Right renal pelvis (tissue), 4 donors: ENCODE results near the gene ATP2B2. TPM values are rescaled to one million over a fixed set of nuclear protein-coding genes. Genes with fewer than 3 reads are reported as not detected.

ENCODE experiments used
- DNase-seq, 4 donors: peaks; one replicate each; pipeline ENCODE4 v3.0.0-alpha.2; 2013; ENCODE audit warnings: low read depth in 4 of 4, low spot score in 3 of 4, missing footprints in 1 of 4
- polyA plus RNA-seq, 4 donors: library from polyadenylated mRNA; unstranded; fragments of 120-200 nt; gene quantifications; one replicate each; pipeline ENCODE4 v1.2.1, GENCODE V29; 2013; ENCODE audit not compliant: insufficient read length in 4 of 4

The ATP2B2 gene
- polyA plus RNA-seq, 4 donors = 0.38 to 0.51 (median 0.41) TPM

GRCh38 chr3:10373686-10374261 is 131.6 kb downstream of the ATP2B2 start:
- no peak for DNase-seq

DNA sequence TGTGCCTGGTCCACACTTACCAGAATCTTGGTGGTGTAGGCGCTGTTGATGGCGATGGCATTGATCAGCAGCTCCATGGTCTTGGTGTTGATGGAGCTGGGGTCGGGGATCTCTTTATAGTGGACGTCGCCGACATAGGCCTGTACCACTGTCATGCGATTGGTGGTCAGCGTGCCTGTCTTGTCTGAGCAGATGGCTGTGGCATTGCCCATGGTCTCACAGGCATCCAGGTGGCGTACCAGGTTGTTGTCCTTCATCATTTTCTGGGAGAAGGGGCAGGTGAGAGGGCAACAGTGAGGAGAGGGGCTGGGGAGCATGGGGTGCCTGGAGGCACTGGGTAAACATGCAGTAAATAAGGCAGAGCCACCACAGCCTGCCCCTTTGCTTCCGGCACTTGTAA is 133.6 kb downstream of the ATP2B2 start:
- no peak for DNase-seq

- no peak for DNase-seq
Observed at GRCh38 chr3:10371167-10371566, 134.2 kb downstream of the ATP2B2 start.

DNA sequence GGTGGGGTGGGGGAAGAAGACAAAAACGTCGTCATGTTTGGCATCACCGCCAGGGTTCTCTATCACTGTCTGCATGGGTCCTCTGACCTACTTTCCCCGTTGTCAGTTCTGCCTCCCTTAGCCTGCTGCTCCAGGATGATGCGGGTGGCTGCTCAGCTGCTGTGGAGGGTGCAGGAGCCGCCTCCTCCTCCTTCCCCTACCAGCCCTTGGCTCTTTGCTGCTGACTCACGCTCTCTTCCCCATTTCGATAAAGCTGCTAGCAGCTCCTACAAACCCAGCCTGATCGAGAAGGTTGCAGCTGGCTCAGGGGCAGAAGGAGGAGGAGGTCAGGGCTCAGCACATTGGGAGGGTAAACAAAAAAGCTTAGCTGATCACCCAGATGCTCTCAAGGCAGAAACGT is 135.0 kb downstream of the ATP2B2 start:
- no peak for DNase-seq

- no peak for DNase-seq
Observed at GRCh38 chr3:10368512-10368911, 136.9 kb downstream of the ATP2B2 start.

GRCh38 chr3:10367506-10367905 is 137.9 kb downstream of the ATP2B2 start:
- DNase-seq = no peak

DNA sequence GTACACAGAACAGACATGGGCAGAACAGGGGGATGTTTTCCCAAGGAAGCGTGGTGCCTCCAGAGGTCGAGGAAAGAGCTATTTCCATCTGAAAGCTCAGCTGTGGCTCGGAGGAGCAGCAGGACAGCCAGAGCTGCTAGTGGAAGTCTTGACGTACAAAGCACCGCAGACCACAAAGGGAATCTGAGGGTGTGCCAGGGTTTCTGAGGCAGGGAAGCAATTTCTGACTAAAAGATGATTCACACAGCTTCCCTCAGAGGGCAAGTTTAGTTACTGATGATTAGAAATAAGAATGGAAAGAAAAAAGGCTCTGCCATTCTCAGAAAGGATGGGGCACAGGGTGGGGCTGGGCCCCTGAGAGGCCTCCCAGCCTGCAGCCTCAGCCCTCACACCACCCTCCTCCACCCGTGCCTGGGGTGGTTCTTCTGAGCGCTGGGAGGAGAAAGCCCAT is 138.7 kb downstream of the ATP2B2 start:
- DNase-seq = no peak

DNA sequence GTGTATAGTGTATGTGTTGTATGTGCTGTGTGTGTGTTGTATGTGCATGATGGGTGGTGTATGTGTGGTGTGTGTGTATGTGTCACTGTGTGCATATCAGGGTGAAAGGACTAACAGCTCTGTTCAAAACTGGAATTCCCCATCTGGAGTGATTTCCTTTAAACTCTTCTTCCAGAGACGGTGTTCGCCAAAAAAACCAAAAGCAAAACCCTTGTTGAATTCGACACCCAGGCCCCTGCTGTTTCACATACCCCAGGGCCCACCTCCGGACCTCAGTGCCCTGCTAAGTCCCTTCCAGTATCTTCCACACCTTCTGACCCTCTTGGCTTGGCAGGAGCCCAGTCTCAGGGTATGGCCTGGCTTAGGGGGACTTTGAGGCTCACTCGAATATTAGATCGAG is 139.6 kb downstream of the ATP2B2 start:
- no peak for DNase-seq

DNA sequence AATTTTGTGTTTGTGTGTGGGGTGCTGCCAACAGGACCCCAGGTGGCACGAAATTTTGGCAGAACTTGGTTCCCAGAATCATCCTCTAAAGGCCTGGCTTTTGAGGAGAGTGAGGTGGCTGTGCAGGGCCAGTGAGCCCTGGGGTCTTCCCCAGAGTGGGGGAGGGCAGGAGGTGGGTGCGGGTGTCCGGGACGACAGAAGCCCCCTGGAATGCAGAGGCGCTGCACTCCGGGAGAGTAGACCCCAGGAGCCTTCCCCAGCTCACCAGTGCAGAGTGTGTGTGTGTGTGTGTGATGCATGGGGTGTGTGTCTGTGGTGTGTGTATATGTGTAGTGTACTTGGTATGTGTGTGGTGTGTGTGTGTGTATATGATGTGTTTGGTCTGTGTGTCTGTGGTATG is 140.1 kb downstream of the ATP2B2 start:
- no peak for DNase-seq

DNA sequence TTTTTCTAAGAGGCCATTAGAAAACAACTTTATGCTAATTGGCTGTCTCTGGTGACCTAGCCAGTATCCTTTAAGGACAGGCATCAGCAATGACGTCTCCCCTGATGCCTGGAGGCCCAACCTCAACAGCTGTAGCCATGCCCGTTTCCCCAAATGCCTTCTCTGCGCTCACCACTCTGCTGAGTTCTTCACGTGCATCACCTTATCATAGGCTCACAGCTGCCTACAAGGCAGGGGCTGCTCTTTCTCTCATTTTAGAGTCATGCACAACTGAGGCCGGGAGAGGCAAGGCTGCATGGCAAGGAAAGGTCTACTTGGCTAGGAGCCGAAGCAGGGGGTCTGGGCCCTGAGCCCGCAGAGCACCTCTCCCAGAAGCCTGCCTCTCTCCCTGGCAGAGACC is 140.6 kb downstream of the ATP2B2 start:
- no peak for DNase-seq

DNA sequence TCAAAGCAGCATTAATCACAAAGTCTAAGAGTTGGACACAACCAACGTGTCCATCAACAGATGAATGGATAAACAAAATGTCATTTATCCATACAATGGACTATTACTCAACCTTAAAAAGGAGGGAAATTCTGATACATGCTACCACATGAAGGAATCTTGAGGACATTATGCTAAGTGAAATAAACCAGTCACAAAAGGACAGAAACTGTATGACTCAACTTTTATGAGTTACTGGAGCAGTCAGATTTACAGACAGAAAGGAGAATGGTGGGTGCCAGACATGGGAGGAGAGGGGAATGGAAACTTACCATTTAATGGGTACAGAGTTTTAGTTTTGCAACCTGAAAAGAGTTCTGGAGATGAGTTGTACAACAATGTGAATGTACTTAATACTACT is 141.5 kb downstream of the ATP2B2 start:
- no peak for DNase-seq

- DNase-seq = no peak
Observed at GRCh38 chr3:10361375-10361774, 144.0 kb downstream of the ATP2B2 start.

- DNase-seq = no peak
Observed at GRCh38 chr3:10360478-10360877, 144.9 kb downstream of the ATP2B2 start.

DNA sequence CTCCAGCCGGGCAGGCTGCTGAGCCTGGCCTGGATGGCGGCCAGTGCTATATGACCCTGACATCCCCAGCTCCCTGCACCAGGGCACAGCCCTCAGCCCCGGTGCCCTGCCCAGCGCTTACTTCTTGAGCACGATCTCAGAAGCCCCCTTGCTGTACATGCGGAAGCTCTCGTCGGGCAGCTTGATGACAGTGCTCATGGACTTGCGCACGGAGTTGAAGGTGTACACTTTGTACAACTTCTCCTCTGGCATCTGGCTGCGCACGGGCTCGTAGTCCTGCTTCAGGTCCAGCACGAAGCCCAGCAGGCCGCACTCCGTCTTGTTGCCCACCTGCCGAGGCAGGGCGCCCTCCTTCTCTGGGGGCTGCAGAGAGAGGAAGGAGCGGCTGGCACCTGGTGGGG is 145.6 kb downstream of the ATP2B2 start:
- no peak for DNase-seq

- DNase-seq = no peak
Observed at GRCh38 chr3:10358309-10358980, 146.9 kb downstream of the ATP2B2 start.

GRCh38 chr3:10357592-10358308 is 147.6 kb downstream of the ATP2B2 start:
- no peak for DNase-seq

GRCh38 chr3:10357095-10357494 is 148.3 kb downstream of the ATP2B2 start:
- DNase-seq = no peak

DNA sequence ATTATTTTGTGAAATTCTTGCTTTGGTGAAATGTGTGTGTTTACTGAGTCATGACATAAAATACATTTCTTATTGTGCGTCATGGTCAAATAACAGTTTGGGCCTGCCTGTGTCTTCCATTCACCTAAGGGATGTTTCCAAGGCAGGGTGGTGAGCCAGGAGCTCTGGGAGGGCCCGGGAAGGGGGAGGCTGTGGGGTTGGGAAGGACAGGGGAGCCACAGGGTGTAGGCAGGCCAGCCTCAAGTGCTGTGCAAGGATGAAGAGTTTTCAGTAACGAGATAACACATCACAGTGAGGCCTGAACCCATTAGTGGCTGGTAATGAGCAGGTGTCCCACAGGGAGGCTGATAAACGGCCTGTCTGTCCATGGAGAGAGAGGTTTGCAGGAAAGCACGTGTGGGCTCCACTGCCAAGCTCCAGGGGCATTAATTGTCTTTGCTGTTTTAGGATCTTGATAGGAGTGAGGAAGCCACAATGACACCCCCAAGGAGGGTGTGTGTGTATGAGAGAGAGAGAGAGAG is 148.9 kb downstream of the ATP2B2 start:
- DNase-seq = no peak

DNA sequence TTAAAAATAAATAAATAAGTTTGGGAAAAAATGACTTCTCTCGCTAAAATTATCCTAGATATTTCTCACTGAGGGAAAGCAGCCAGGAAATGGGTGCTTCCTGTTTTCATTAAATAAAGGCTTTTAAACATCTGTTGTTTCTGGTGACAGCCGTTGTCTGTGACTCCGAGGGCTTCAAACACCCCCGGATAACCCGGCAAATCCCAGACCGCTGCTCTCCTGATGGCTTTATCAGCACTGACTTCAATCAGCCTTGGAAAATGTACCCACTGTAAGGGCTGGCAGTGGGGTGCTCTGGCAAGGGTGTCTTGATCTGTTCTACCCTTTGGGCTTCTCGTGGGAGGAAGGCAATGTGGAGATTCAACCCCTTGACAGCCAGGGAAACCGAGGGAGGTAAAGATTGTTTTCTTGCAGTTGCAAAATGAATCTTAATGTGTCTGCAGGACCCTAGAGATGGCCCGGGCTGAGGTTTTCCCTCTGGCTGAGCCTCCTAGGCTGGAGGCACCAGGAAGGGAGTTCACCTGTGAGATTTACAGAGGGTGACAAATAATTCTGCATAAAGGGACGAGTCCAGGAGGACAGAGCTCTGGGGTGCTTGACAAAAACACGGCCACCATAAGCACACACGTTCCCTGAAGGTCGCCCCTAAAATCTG is 150.9 kb downstream of the ATP2B2 start:
- no peak for DNase-seq

- no peak for DNase-seq
Observed at GRCh38 chr3:10353661-10354360, 151.6 kb downstream of the ATP2B2 start.

- no peak for DNase-seq
Observed at GRCh38 chr3:10353160-10353559, 152.2 kb downstream of the ATP2B2 start.
